HFF-Myc (cell line): Measurements from ENCODE around the gene TFAP2C.

ENCODE experiments used
- DNase-seq: peaks from one replicate; pipeline ENCODE4 v3.0.0-alpha.2; 2011; ENCODE audit warnings: low read depth; ENCODE audit errors: extremely low read depth
- H3K4me3 ChIP-seq: replicated peaks from 2 replicates; pipeline ENCODE4 v1.5.1; 2011; ENCODE audit warnings: low read depth, mild to moderate bottlenecking, control low read depth, low read length
- CTCF ChIP-seq: IDR thresholded peaks from 2 replicates; pipeline ENCODE4 v1.5.1; 2012; ENCODE audit warnings: mild to moderate bottlenecking, low read depth, low read length, control low read depth; ENCODE audit errors: missing control alignments

Gene TFAP2C

GRCh38 chr20:56630506-56631317 is 1.6 kb downstream of the TFAP2C start:
- H3K4me3 ChIP-seq, result peak overlapping the region; percentile 60
- TF ChIP-seq CTCF, result no peak
- no peak for DNase-seq

- DNase-seq, result no peak
- H3K4me3 ChIP-seq, result peak overlapping the region; percentile 60
- TF ChIP-seq CTCF, result no peak
These were observed 2.3 kb downstream of the TFAP2C start for GRCh38 chr20:56631318-56631989.

- DNase-seq, result no peak
- no peak for TF ChIP-seq CTCF
- peak overlapping the region; percentile 60 for H3K4me3 ChIP-seq
These were observed 2.9 kb downstream of the TFAP2C start for GRCh38 chr20:56631990-56632327.

- DNase-seq, result no peak
- H3K4me3 ChIP-seq, result peak overlapping the region; percentile 60; the same call in 1 of the 2 replicates
- no peak for TF ChIP-seq CTCF
These were observed 5.2 kb downstream of the TFAP2C start for GRCh38 chr20:56634307-56634706.

GRCh38 chr20:56634735-56635385 is 5.8 kb downstream of the TFAP2C start:
- no peak overlapping the region; the same call in 1 of the 2 replicates for H3K4me3 ChIP-seq
- no peak for TF ChIP-seq CTCF
- no peak for DNase-seq

GRCh38 chr20:56636716-56637115 is 7.6 kb downstream of the TFAP2C start:
- DNase-seq, result peak; percentile 33
- TF ChIP-seq CTCF, result no peak
- H3K4me3 ChIP-seq, result no peak overlapping the region
